Hippocampal formation (tissue), 2 donors: ENCODE data around the gene MYH11.
"Not testable (repeated sequence)": the region's sequence is repeated elsewhere in the genome, so short reads cannot be mapped to it uniquely, and the experiment has no call there.

ENCODE experiments used
- DNase-seq, 2 donors: peaks; one replicate each; lab custom pipeline; 2025; lab: John Stamatoyannopoulos, UW

Gene MYH11

GRCh38 chr16:15839204-15839603, 17.6 kb downstream of the MYH11 start:
- DNase-seq = not testable (repeated sequence)

GRCh38 chr16:15837761-15838160, 19.1 kb downstream of the MYH11 start:
- no peak for DNase-seq

DNA sequence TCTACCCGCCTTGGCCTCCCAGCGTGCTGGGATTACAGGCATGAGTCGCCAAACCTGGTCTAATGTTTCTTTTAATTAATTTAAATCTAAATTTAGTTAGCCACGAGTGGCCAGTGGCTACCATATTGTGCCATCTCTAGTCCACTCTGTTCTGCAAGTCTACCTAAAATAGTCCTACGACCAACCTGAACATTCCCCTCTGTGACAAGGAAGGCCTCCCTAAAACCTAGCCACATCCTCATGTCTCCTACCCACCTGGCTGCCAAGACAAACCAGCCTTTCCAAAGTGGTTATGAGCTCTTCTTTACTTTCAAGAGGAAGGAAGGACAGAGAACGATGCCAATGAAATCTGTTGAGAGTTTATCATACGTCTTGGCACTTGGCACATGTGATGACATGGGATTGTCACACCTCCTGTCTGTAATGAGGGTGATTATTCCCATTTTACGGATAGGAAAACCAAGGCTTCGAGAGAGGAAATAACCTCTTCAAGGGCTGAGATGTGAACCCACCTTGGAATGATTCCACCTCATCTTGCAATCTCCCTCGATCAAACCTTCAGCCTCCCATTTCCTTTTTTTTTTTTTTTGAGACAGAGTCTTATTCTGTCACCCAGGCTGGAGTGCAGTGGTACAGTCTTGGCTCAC, 19.7 kb downstream of the MYH11 start:
- DNase-seq = no peak

- DNase-seq = no peak
Measured at GRCh38 chr16:15836074-15836473, 20.8 kb downstream of the MYH11 start.

DNA sequence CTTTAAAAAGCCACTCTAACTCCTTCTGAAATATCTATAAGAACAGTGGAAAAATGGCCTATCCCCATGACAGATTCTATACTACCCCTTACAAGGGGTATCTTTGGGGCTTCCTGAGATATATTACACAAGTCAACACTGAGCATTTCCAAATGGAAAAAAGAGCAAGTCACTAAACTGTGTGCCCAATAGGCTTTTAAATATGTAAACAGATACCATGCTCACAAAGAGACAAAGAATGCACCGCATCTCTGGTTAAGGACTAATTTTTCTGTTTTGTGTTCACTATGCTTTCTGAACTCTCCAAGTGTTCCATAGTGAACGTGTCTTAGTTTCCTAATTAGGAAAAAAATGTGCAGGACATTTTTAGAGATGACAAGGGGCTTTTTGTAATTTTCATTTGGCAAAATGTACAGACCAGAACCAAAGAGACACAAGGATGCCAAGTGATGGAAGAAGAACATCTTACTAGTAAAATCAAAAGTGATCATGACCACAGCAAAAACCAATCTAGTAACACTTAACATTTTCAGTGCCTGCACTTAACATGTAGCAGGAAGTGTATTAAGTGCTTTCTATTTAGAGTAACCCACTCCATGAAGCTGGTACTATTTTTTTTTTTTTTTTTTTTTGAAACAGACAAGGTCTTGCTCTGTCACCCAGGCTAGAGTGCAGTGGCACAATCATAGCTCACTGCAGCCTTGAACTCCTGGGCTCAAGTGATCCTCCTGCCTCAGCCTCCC, 21.5 kb downstream of the MYH11 start:
- DNase-seq = no peak

GRCh38 chr16:15834502-15834901, 22.3 kb downstream of the MYH11 start:
- DNase-seq = no peak

DNA sequence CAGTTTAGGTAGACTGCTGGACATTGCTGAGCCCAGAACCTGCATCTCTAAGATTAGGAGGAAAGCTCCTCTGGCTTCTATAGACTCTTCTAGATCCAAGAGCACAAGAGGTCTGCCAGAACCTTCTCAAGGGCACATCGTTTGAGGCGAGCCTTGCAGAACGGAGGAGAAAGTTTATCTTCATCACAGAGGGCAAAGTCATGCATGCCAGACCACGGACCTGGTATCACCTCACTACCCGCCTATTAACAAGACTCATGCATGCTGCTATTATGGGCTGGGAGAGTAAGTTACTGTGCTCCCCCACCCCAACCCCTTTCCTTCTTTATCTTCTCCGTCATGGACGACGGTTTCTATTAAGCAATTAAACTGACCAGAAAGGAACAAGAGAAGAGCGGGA, 23.3 kb downstream of the MYH11 start:
- no peak for DNase-seq

GRCh38 chr16:15832241-15832640, 24.6 kb downstream of the MYH11 start:
- DNase-seq = no peak

DNA sequence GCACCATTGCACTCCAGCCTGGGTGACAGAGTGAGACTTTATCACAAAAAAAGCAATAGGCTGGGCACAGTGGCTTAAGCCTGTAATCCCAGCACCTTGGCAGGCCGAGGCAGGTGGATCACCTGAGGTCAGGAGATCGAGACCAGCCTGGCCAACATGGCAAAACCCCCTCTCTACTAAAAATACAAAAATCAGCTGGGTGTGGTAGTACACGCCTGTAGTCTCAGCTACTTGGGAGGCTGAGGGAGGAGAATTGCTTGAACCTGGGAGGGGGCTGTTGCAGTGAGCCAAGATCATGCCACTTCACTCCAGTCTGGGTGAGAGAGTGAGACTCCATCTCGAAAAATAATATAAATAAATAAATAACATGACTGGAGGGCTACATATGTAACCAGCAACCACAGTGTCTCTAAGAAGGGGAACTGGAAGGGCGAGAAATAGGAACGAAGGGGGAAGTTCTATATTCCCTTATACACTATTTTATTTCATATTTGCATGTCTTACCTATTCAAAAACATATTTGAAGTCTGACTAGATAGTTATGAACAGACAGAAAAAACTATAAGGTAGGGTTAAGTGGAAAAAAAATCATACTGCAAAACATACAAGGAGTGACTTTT, 25.9 kb downstream of the MYH11 start:
- no peak for DNase-seq

DNA sequence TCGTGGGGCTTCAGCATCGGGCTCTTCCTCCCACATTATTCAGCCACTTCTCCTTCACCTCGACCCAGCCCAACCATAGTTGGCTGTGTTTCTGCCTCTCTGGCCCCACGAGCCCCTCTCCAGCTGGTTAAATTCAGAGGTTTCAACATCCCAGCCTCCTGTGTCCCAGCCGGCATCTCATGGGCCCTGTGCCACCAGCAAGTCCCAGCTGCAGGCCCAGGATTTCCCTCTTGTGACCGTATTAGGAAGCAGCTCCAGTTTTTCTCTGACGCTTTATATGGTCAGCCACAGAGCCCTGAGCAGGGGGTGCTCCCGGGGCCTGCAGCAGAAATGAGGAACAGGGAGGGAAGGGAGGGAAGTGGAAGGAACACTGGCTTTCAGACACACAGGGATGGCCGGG, 27.4 kb downstream of the MYH11 start:
- no peak for DNase-seq

GRCh38 chr16:15827709-15828343, 29.0 kb downstream of the MYH11 start:
- no peak for DNase-seq

DNA sequence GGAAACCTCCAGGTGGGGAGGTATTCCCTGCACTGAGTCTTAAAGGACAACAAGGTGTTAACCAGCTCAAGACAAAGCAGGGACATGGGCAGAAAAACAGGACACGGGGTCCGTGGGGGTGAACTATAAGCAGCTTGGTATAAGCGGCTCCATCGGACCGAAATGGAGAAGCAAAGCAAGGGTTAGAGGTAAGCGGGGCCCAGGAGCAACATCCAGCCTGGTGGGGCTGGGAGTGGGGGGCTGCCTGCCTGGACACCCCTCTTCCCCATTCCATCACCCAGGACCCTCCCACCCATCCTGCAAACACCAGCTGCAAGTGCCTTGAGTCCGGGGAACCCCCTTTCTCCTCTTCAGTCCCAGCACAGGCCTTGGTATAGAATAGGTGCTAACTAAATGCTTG, 29.5 kb downstream of the MYH11 start:
- no peak for DNase-seq

DNA sequence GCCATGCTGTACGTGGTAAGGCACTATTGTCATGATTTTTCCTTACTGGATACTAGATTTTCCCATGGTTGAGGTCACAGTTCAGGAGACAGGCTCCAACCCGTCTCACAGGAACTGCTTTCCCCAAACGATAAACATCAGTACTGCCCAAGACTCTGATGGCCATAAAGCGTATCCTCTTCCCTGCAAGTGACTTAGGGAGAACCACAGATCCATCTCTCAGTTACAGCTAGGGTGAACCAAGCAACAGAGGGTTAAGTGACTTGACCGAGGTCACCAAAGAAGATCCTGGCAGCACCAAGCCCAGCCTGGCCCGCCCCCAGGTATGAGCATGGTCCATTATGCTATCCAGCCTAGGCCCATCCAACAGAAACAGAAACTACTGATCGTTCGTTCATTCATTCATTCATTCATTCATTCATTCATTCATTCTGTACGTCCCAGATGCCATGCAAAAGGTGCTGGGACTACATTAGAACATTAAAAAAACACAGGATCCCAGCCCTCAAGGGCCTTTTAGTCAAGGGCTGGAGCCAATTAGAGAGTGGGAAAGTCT, 31.0 kb downstream of the MYH11 start:
- no peak for DNase-seq

GRCh38 chr16:15822957-15823356, 33.9 kb downstream of the MYH11 start:
- no peak for DNase-seq

DNA sequence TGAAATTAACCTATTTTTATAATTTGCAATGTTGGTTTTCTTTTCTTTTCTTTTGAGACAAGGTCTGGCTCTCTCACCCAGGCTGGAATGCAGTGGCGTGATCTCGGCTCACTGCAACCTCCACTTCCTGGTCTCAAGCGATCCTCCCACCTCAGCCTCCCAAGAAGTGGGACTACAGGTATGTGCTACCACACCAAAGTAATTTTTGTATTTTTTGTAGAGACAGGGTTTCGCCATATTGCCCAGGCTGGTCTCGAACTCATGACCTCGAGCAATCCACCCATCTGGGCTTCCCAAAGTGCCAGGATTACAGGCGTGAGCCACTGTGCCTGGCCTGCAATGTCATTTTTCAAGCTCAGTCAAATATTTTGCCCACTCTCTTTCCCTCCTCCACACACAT, 36.0 kb downstream of the MYH11 start:
- no peak for DNase-seq

GRCh38 chr16:15819046-15819445, 37.8 kb downstream of the MYH11 start:
- DNase-seq = no peak

DNA sequence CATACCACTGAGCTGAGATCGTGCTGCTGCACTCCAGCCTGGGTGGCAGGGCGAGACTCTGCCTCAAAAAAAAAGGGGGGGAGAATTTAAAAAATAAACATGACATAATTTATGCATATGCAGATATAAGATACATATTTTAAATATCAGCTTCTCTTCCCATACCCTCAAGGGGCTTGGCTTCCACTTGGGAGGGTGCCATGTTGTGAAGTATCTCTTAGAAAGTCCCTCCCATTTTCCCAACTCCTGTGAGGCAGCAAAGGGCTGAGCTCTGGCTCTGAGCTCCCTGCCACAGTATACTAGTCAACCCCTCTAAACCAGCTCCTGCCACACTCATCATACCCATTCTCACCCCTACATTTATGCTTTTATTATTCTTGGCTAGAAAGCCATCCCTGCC, 39.4 kb downstream of the MYH11 start:
- DNase-seq = no peak

- DNase-seq = no peak
Measured at GRCh38 chr16:15816228-15816627, 40.6 kb downstream of the MYH11 start.

DNA sequence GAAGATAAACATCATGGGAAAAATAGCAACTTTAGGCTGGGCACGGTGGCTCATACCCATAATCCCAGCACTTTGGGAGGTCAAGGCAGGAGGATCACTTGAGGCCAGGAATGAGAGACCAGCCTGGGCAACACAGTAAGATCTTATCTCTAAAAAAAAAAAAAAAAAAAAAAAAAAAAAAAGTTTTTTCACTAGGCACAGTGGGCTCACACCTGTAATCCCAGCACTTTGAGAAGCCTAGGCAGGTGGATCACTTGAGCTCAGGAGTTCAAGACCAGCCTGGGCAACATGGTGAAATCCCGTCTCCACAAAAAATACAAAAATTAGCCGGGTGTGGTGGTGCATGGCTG, 44.5 kb downstream of the MYH11 start:
- DNase-seq = not testable (repeated sequence)

DNA sequence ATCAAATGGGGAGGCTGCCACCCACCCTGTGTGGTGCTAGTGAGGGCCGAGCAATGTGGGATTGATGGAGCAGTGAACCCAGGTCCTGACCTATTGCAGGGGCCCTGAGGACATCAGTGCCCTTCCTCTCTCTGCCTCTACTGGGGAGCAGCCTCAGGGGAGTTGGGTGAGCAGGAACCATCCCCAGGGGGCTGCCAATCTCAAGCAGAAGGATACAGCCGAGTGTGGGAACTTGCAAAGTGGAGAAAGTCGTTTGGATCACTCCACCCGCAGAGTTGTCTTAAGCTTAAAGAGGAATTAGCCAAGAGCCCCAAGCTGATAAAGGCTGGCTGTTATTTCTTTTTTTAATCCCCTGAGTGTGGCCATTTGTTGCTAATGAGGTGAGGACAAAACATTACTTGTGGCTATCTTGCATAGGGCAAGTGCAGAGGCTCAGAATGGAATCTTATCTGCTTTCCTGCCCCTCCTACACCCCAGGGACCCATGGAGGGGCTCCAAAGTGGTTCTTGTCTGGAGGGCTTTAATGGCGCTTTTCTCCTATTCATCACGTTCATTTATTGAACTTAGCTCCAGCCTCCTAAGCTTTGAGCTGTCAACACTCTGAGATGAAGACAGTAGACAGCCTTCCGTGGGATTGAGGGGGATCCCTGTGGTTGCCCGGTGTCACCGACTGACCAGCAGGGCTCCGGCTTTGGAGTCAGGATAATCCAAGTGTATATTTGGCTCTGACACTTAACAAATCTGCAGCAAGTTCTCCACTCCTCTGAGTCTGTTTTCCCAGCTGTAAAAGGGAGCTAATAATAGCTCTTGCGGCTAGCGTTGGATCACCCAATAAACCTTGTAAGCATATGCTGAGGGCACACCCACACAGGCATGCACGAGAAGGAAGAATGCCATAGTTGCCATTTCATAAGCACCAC, 45.1 kb downstream of the MYH11 start:
- DNase-seq = no peak

GRCh38 chr16:15810949-15811348, 45.9 kb downstream of the MYH11 start:
- no peak for DNase-seq

GRCh38 chr16:15810411-15810810, 46.4 kb downstream of the MYH11 start:
- no peak for DNase-seq
